ENCODE data around the gene MTHFD1L. TPM values are rescaled to one million over a fixed set of nuclear protein-coding genes. Genes with fewer than 3 reads are reported as not detected.

The MTHFD1L gene
- total and polyA plus RNA-seq, 2 of the 8 experiments (the other 6 are each of a cell fraction or from before 2014, with no cell fraction given), result 29.2 to 105 TPM

GRCh38 chr6:151111670-151112069, 246.2 kb downstream of the MTHFD1L start (continued):
- no peak for TF ChIP-seq TAF7 (optimal IDR thresholded peaks at IDR 0.05; ENCODE audit: borderline replicate concordance, low read depth, low read length)
- no peak for TF ChIP-seq BCL11A (IDR thresholded peaks at IDR 0.05; ENCODE audit: low read depth in 2 of 2, low read length in 2 of 2)
- TF ChIP-seq USF2 (IDR thresholded peaks at IDR 0.05; ENCODE audit: low read length), result no peak
- no peak for TF ChIP-seq KDM5A (IDR thresholded peaks at IDR 0.05; ENCODE audit: low read length)

Measured in H1 (cell line).